ENCODE results near the gene GPATCH2L. TPM values are rescaled to one million over a fixed set of nuclear protein-coding genes. Genes with fewer than 3 reads are reported as not detected.

GPATCH2L gene
- polyA plus RNA-seq, 3 donors: 10.6 to 28.3 (median 13.8) TPM

GRCh38 chr14:76154539-76155126 is 2.9 kb downstream of the GPATCH2L start:
- Histone ChIP-seq H3K4me3 (replicated peaks in 1 of 3; ENCODE audit: low read depth in 2 of 3, low read length in 3 of 3) (peak overlapping the region in 1 of 3 experiments; percentile 10), H3K79me2 (ENCODE audit: insufficient read depth, low read length) (peaks cover 71% of the 10 kb centered on the region), H3K9ac (ENCODE audit: insufficient read depth, low read length, poor library complexity, severe bottlenecking) (peak overlapping the region; percentile 9), H3K4me1 (ENCODE audit: control insufficient read depth in 1 of 2, insufficient read depth in 2 of 2, low read length in 2 of 2) (peaks cover 45 to 60% of the 10 kb centered on the region in 2 donors), H4K20me1 (ENCODE audit: insufficient read depth, low read length) (peaks cover 72% of the 10 kb centered on the region), H3K36me3 (replicated peaks in 1 of 2; ENCODE audit: control insufficient read depth in 1 of 2, insufficient read depth in 2 of 2, low read length in 2 of 2) (peaks cover 33 to 54% of the 10 kb centered on the region in 2 donors), H3K27ac (ENCODE audit: low read depth in 1 of 2, low read length in 2 of 2) (peak overlapping the region in 1 of 2 donors; percentile 99), H3K9me3 (replicated peaks in 1 of 2; ENCODE audit: control insufficient read depth in 1 of 2, insufficient read depth in 1 of 2, low read length in 2 of 2) (no peaks in the 10 kb centered on the region), H3K27me3 (ENCODE audit: control insufficient read depth in 2 of 2, insufficient read depth in 2 of 2, low read length in 2 of 2) (no peaks in the 10 kb centered on the region), H2AFZ (ENCODE audit: insufficient read depth, low read depth, low read length, poor library complexity, severe bottlenecking) (no peak overlapping the region), H3K4me2 (replicated peaks; ENCODE audit: extremely low read depth, low read length, poor library complexity, severe bottlenecking) (peak overlapping the region; percentile 19)
- 94% methylated on average over 8 of the region's 11 CpGs for WGBS (ENCODE audit: insufficient coverage)
- Mint-ChIP-seq H3K9me3 (peaks cover 0 to 14% (median 4%) of the 10 kb centered on the region in 7 donors), H3K27ac (peak overlapping the region in 6 of 7 donors; percentile 1 to 70 (median 24)), H3K4me1 (peaks cover 61% of the 10 kb centered on the region), H3K4me3 (no peak overlapping the region), H3K36me3 (peaks cover 41 to 44% of the 10 kb centered on the region in 2 donors), H3K27me3 (ENCODE audit: low read depth in 3 of 3) (peaks cover 0 to 9% (median 2%) of the 10 kb centered on the region in 3 donors)
- no peak for TF ChIP-seq CTCF (IDR thresholded peaks at IDR 0.05)
- intact Hi-C loops (cut with micrococcal nuclease): loop anchor here in 1 of 2 donors (5.0 kb wide), 1 partner anchor 172 kb away; the partner anchor contains the start of gene TGFB3
- DNase-seq: peak in 1 of 3 donors; percentile 19

- H3K36me3 ChIP-seq (replicated peaks in 1 of 2; ENCODE audit: control insufficient read depth in 1 of 2, insufficient read depth in 2 of 2, low read length in 2 of 2): peaks cover 53 to 77% of the 10 kb centered on the region in 2 donors
- 75% methylated on average over 5 of the region's 8 CpGs for WGBS (ENCODE audit: insufficient coverage)
- H3K4me2 ChIP-seq (replicated peaks; ENCODE audit: extremely low read depth, low read length, poor library complexity, severe bottlenecking): no peak overlapping the region
- peaks cover 98% of the 10 kb centered on the region for H3K79me2 ChIP-seq (ENCODE audit: insufficient read depth, low read length)
- H3K4me3 ChIP-seq (replicated peaks in 1 of 3; ENCODE audit: low read depth in 2 of 3, low read length in 3 of 3): no peak overlapping the region
- no peak overlapping the region for H3K9ac ChIP-seq (ENCODE audit: insufficient read depth, low read length, poor library complexity, severe bottlenecking)
- no peak for DNase-seq
- H3K9me3 ChIP-seq (replicated peaks in 1 of 2; ENCODE audit: control insufficient read depth in 1 of 2, insufficient read depth in 1 of 2, low read length in 2 of 2): no peaks in the 10 kb centered on the region
- Mint-ChIP-seq H3K27me3 (ENCODE audit: low read depth in 3 of 3) (no peaks in the 10 kb centered on the region), H3K27ac (peak overlapping the region in 5 of 7 donors; percentile 0 to 59 (median 7)), H3K36me3 (peaks cover 52 to 81% of the 10 kb centered on the region in 2 donors), H3K4me1 (peaks cover 3% of the 10 kb centered on the region), H3K4me3 (no peak overlapping the region), H3K9me3 (no peaks in the 10 kb centered on the region)
- H3K4me1 ChIP-seq (ENCODE audit: control insufficient read depth in 1 of 2, insufficient read depth in 2 of 2, low read length in 2 of 2): no peaks in the 10 kb centered on the region
- H2AFZ ChIP-seq (ENCODE audit: insufficient read depth, low read depth, low read length, poor library complexity, severe bottlenecking): no peak overlapping the region
- H3K27ac ChIP-seq (ENCODE audit: low read depth in 1 of 2, low read length in 2 of 2): no peak overlapping the region
- intact Hi-C loops (cut with micrococcal nuclease): no loop called here
- peaks cover 93% of the 10 kb centered on the region for H4K20me1 ChIP-seq (ENCODE audit: insufficient read depth, low read length)
- no peak for TF ChIP-seq CTCF (IDR thresholded peaks at IDR 0.05)
- H3K27me3 ChIP-seq (ENCODE audit: control insufficient read depth in 2 of 2, insufficient read depth in 2 of 2, low read length in 2 of 2): no peaks in the 10 kb centered on the region
Measured at GRCh38 chr14:76163668-76164363, 12.1 kb downstream of the GPATCH2L start.

Measured in CD14-positive monocyte (primary cell).